Fibroblast of lung (primary cell): ENCODE measurements around the gene TAS1R3. TPM values are rescaled to one million over a fixed set of nuclear protein-coding genes. Genes with fewer than 3 reads are reported as not detected.

Experiments used
- DNase-seq, 2 donors: peaks; one replicate each; pipeline versions ENCODE4 v3.0.0 to v3.0.0-alpha.2; 2010; ENCODE audit warnings: low read depth in 2 of 2
- H2AFZ ChIP-seq: 2 replicates; pipeline ENCODE4 v1.5.1; 2012; ENCODE audit warnings: low read length, control low read depth, inconsistent platforms
- H3K27ac ChIP-seq: 2 replicates; pipeline ENCODE4 v1.5.1; 2011; ENCODE audit warnings: low read length, control low read depth; ENCODE audit not compliant: insufficient read depth
- H3K27me3 ChIP-seq: 2 replicates; pipeline ENCODE4 v1.5.1; 2011; ENCODE audit warnings: mild to moderate bottlenecking, low read length; ENCODE audit not compliant: control insufficient read depth, insufficient read depth
- H3K36me3 ChIP-seq: 2 replicates; pipeline ENCODE4 v1.5.1; 2011; ENCODE audit warnings: low read length; ENCODE audit not compliant: control insufficient read depth, insufficient read depth
- H3K4me1 ChIP-seq: 2 replicates; pipeline ENCODE4 v1.5.1; 2011; ENCODE audit warnings: low read length; ENCODE audit not compliant: control insufficient read depth, insufficient read depth; ENCODE audit errors: extremely low read depth
- H3K4me2 ChIP-seq: 2 replicates; pipeline ENCODE4 v1.5.1; 2011; ENCODE audit warnings: low read length, control low read depth; ENCODE audit not compliant: insufficient read depth; ENCODE audit errors: extremely low read depth
- H3K4me3 ChIP-seq, 4 experiments: fragments of 200-600 bp in 1 of 4; sonication (generic) in 1 of 4; replicated peaks in 1 of 4; 2 replicates each; pipeline ENCODE4 v1.5.1; 2011 to 2016; ENCODE audit warnings: low read length in 4 of 4, low read depth in 3 of 4, mild to moderate bottlenecking in 3 of 4, control low read depth in 2 of 4, inconsistent platforms in 1 of 4, mixed read lengths in 1 of 4; ENCODE audit not compliant: insufficient read depth in 1 of 4; ENCODE audit errors: control extremely low read depth in 1 of 4
- H3K79me2 ChIP-seq: 2 replicates; pipeline ENCODE4 v1.5.1; 2012; ENCODE audit warnings: mild to moderate bottlenecking, low read length, inconsistent platforms; ENCODE audit not compliant: control insufficient read depth, insufficient read depth
- H3K9ac ChIP-seq: 2 replicates; pipeline ENCODE4 v1.5.1; 2011; ENCODE audit warnings: mild to moderate bottlenecking, low read length, control low read depth; ENCODE audit not compliant: insufficient read depth
- H3K9me3 ChIP-seq: 2 replicates; pipeline ENCODE4 v1.5.1; 2012; ENCODE audit warnings: low read depth, low read length; ENCODE audit not compliant: control insufficient read depth, insufficient read depth
- H4K20me1 ChIP-seq: 2 replicates; pipeline ENCODE4 v1.5.1; 2011; ENCODE audit warnings: low read length; ENCODE audit not compliant: control insufficient read depth, insufficient read depth; ENCODE audit errors: extremely low read depth
- CTCF ChIP-seq, 2 donors: IDR thresholded peaks in 1 of 2; conservative IDR thresholded peaks in 1 of 2; 1 replicate in 1 of 2; 2 replicates in 1 of 2; pipeline ENCODE4 v1.5.1; 2011 to 2012; ENCODE audit warnings: low read length in 2 of 2, control low read depth in 1 of 2, inconsistent platforms in 1 of 2, low read depth in 1 of 2, mild to moderate bottlenecking in 1 of 2
- EZH2 ChIP-seq: IDR thresholded peaks from 2 replicates; pipeline ENCODE4 v1.5.1; 2012; ENCODE audit warnings: low read length, control low read depth, mild to moderate bottlenecking; ENCODE audit errors: missing control alignments
- polyA plus RNA-seq, 2 donors: library from polyadenylated mRNA; depleted of rRNA in 1 of 2; stranded (reverse) in 1 of 2; unstranded in 1 of 2; fragments of >200 nt; gene quantifications; 2 replicates each; pipeline ENCODE4 v1.2.1, GENCODE V29; 2011 to 2012; ENCODE audit warnings: missing spikeins in 1 of 2
- total RNA-seq: library from RNA; depleted of rRNA; stranded (reverse); fragments of >200 nt; gene quantifications from 2 replicates; pipeline ENCODE4 v1.2.1, GENCODE V29; 2014

Gene TAS1R3
- total and polyA plus RNA-seq, 2 donors (not counting 1 experiment from before 2014, with no cell fraction given): 0.02 to 0.17 TPM

GRCh38 chr1:1291548-1292441 is 39.3 kb upstream of the TAS1R3 start:
- Histone ChIP-seq H3K4me1 (no peaks in the 10 kb centered on the region), H3K27me3 (no peaks in the 10 kb centered on the region), H3K27ac (no peak overlapping the region), H4K20me1 (no peaks in the 10 kb centered on the region), H2AFZ (no peak overlapping the region), H3K9me3 (no peaks in the 10 kb centered on the region), H3K9ac (no peak overlapping the region), H3K36me3 (peaks cover 23% of the 10 kb centered on the region), H3K79me2 (no peaks in the 10 kb centered on the region), H3K4me2 (no peak overlapping the region), H3K4me3 (no peak overlapping the region)
- TF ChIP-seq CTCF (conservative IDR thresholded peaks at IDR 0.05 in 1 of 2, IDR thresholded peaks at IDR 0.05 in 1 of 2; ENCODE audit: low read depth in 1 of 2, low read length in 2 of 2) (peak; percentile 37 to 57), EZH2 (no peak)
- DNase-seq: peak; percentile 59 to 61

- Histone ChIP-seq H3K4me3 (no peak overlapping the region), H4K20me1 (no peaks in the 10 kb centered on the region), H3K9me3 (no peaks in the 10 kb centered on the region), H3K27ac (no peak overlapping the region), H3K9ac (no peak overlapping the region), H3K4me1 (no peaks in the 10 kb centered on the region), H3K36me3 (peaks cover 24% of the 10 kb centered on the region), H3K4me2 (no peak overlapping the region), H3K79me2 (no peaks in the 10 kb centered on the region), H2AFZ (no peak overlapping the region), H3K27me3 (no peaks in the 10 kb centered on the region)
- TF ChIP-seq EZH2 (no peak), CTCF (conservative IDR thresholded peaks at IDR 0.05 in 1 of 2, IDR thresholded peaks at IDR 0.05 in 1 of 2; ENCODE audit: low read depth in 1 of 2, low read length in 2 of 2) (no peak)
- DNase-seq: no peak
Observed at GRCh38 chr1:1292442-1292779, 38.7 kb upstream of the TAS1R3 start.

- no peaks in the 10 kb centered on the region for H3K27me3 ChIP-seq
- no peaks in the 10 kb centered on the region for H3K79me2 ChIP-seq
- no peak overlapping the region for H2AFZ ChIP-seq
- no peak overlapping the region for H3K4me3 ChIP-seq
- H3K27ac ChIP-seq: no peak overlapping the region
- no peaks in the 10 kb centered on the region for H4K20me1 ChIP-seq
- H3K36me3 ChIP-seq: peaks cover 27% of the 10 kb centered on the region
- no peak overlapping the region for H3K9ac ChIP-seq
- H3K4me2 ChIP-seq: no peak overlapping the region
- DNase-seq: no peak
- H3K9me3 ChIP-seq: no peaks in the 10 kb centered on the region
- no peaks in the 10 kb centered on the region for H3K4me1 ChIP-seq
- TF ChIP-seq CTCF (conservative IDR thresholded peaks at IDR 0.05 in 1 of 2, IDR thresholded peaks at IDR 0.05 in 1 of 2; ENCODE audit: low read depth in 1 of 2, low read length in 2 of 2) (no peak), EZH2 (no peak)
Observed at GRCh38 chr1:1292851-1293250, 38.2 kb upstream of the TAS1R3 start.
